Chondrocyte (in vitro differentiated cells): ENCODE results near the gene GFRA1. TPM values are rescaled to one million over a fixed set of nuclear protein-coding genes. Genes with fewer than 3 reads are reported as not detected.

Experiments used
- DNase-seq: peaks from one replicate; pipeline ENCODE4 v3.0.0; 2021; ENCODE audit warnings: mixed read lengths, low spot score
- H3K27ac Mint-ChIP-seq: one replicate; pipeline ENCODE4 v1.8.0; 2021; ENCODE audit warnings: mild to moderate bottlenecking, moderate library complexity, mixed read lengths; ENCODE audit not compliant: unreplicated experiment
- H3K27me3 Mint-ChIP-seq: 2 replicates; pipeline ENCODE4 v1.8.0; 2021; ENCODE audit warnings: low read depth, mixed read lengths
- H3K36me3 Mint-ChIP-seq: 2 replicates; pipeline ENCODE4 v1.8.0; 2021; ENCODE audit warnings: low read depth, mixed read lengths
- H3K4me1 Mint-ChIP-seq: 2 replicates; pipeline ENCODE4 v1.8.0; 2021; ENCODE audit warnings: low read depth, mild to moderate bottlenecking, mixed read lengths
- H3K4me3 Mint-ChIP-seq: one replicate; pipeline ENCODE4 v1.8.0; 2021; ENCODE audit warnings: mild to moderate bottlenecking, moderate library complexity, mixed read lengths; ENCODE audit not compliant: unreplicated experiment
- H3K9me3 Mint-ChIP-seq: 2 replicates; pipeline ENCODE4 v1.8.0; 2021; ENCODE audit warnings: low read depth, mixed read lengths
- total RNA-seq: library from RNA; stranded (reverse); gene quantifications from 3 replicates; pipeline ENCODE4 v1.2.1, GENCODE V29; 2021
- TF ChIP-seq, protein P1 (sequence below): fragments of 200-600 bp; sonication (generic); IDR thresholded peaks from 2 replicates; pipeline ENCODE4 v1.5.0; 2021; ENCODE audit warnings: antibody characterized with exemption, mild to moderate bottlenecking, moderate library complexity

GFRA1 gene
- total RNA-seq, 1 donor from 2014 or later: 79.7 TPM

DNA sequence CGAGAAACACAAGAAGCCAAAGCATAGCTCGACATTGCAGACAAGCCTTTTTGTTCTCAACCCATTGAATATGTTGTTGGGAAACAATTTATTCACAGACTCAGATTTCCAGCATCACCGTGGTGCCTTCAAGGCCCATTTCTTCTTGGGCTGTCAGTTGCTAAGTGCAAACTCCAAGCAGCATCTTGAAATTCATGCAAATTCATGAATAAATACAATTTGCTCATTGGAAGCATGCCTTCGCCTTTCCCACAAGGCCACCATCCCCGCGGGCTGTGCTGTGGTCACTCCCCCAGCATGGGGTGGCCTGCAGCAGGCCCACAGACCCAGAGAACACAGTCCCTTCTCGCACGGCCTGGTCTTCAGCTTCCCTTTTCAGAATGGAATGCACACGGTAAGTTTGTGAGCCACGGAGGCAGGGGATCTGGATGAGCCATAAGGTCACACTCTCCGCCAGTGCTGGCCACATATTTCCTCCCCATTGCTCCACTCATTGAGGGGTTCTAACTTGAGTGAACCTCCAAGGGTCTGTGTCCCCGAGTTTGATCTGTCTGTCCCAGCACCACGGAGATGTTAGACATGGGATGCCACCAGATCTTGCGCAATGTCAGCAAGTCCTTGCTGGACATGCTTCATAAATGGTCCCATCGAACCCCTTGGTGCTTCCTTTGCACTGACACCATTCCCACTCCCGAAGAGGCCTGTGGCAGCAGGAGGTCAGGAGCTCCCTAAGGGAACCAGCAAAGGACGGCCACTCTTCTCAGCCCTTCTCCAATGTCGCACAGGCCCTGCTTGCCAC lies 109.5 kb downstream of the GFRA1 start:
- H3K4me1 Mint-ChIP-seq: peaks cover 3% of the 10 kb centered on the region
- peaks cover 1% of the 10 kb centered on the region for H3K36me3 Mint-ChIP-seq
- H3K27me3 Mint-ChIP-seq: no peaks in the 10 kb centered on the region
- no peaks in the 10 kb centered on the region for H3K9me3 Mint-ChIP-seq
- TF ChIP-seq, protein P1, sequence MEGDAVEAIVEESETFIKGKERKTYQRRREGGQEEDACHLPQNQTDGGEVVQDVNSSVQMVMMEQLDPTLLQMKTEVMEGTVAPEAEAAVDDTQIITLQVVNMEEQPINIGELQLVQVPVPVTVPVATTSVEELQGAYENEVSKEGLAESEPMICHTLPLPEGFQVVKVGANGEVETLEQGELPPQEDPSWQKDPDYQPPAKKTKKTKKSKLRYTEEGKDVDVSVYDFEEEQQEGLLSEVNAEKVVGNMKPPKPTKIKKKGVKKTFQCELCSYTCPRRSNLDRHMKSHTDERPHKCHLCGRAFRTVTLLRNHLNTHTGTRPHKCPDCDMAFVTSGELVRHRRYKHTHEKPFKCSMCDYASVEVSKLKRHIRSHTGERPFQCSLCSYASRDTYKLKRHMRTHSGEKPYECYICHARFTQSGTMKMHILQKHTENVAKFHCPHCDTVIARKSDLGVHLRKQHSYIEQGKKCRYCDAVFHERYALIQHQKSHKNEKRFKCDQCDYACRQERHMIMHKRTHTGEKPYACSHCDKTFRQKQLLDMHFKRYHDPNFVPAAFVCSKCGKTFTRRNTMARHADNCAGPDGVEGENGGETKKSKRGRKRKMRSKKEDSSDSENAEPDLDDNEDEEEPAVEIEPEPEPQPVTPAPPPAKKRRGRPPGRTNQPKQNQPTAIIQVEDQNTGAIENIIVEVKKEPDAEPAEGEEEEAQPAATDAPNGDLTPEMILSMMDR: no peak
- H3K27ac Mint-ChIP-seq: no peak overlapping the region
- no peak overlapping the region for H3K4me3 Mint-ChIP-seq
- no peak for DNase-seq

DNA sequence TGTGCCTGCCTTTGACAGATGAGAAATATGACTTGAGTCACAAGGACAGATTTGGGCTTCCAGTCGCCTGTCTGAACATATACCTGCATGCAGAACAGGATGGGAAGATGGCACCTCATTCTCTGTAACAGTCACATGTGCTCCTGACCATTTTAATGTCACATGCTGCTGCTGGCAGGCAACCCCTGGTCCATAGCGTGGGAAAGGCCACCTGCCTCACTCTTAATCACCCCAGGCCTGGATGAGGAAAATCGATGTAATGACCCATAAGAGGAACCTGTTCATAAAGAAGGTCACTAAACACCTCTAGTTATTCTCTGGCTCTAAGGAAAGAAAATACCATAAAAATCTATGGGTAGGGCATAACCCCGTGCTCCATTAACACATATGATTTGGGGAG lies 110.2 kb downstream of the GFRA1 start:
- no peak overlapping the region for H3K4me3 Mint-ChIP-seq
- TF ChIP-seq, protein P1: no peak
- H3K27ac Mint-ChIP-seq: no peak overlapping the region
- H3K27me3 Mint-ChIP-seq: no peaks in the 10 kb centered on the region
- peaks cover 1% of the 10 kb centered on the region for H3K36me3 Mint-ChIP-seq
- no peak for DNase-seq
- H3K4me1 Mint-ChIP-seq: peaks cover 3% of the 10 kb centered on the region
- H3K9me3 Mint-ChIP-seq: no peaks in the 10 kb centered on the region

DNA sequence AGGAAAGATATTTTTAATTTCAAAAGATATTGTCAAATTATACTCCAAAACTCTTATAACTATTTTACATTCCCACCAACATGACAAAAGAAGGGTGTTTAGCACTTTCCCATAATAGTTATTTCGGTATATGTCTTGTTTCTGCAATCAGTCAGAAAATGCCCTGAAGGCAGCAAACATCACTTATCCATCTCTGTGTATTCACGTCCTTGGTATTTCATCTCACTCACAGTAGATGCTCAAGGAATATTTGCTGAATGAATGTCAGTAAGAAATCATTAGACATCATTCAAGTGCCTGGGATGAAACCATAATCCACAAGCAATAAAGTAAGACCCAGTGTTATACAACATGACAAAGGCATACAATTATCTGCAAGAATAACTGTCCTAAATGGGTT lies 112.7 kb downstream of the GFRA1 start:
- no peak for DNase-seq
- TF ChIP-seq, protein P1: no peak
- Mint-ChIP-seq H3K27me3 (no peaks in the 10 kb centered on the region), H3K4me1 (peaks cover 3% of the 10 kb centered on the region), H3K4me3 (no peak overlapping the region), H3K27ac (no peak overlapping the region), H3K9me3 (no peaks in the 10 kb centered on the region), H3K36me3 (peaks cover 1% of the 10 kb centered on the region)

DNA sequence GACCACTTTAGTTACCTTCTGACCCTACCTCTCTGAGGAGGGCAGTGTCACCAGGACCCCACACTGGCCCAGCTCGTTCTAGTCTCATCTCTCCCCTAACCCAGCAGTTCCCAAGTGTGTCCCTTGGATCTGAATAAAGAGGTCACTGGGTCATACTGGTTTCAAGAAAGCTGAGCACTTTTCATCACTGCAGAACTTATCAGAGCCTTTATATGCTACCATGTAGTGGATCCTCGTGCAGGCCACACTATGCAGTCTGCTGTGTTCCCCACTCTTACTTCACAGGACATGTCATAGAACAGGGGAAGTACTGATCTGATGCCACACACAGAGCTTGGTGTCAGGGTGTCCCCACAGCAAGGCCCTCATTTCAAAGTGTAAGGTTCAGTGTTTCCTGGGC lies 113.8 kb downstream of the GFRA1 start:
- Mint-ChIP-seq H3K27me3 (no peaks in the 10 kb centered on the region), H3K27ac (no peak overlapping the region), H3K9me3 (no peaks in the 10 kb centered on the region), H3K36me3 (peaks cover 1% of the 10 kb centered on the region), H3K4me3 (no peak overlapping the region), H3K4me1 (peaks cover 3% of the 10 kb centered on the region)
- no peak for DNase-seq
- TF ChIP-seq, protein P1: no peak

DNA sequence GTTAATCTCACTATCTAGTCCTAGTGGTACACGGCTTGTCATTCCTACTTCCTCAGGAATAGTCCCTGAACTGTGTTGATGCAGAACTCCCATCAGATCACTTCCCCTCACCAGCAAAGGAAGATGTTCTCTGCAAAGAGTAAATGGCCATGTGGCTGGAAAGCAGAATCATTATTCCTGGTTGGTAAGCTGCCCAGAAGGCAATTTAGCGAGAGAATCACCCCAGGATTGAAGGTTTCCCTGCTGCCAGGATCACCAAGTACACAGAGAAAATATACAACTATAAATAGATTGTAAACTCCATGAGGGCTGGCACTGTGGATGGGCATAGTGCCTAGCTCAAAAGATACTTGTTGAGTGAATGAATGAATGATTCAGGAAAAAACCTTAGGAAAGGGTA lies 115.0 kb downstream of the GFRA1 start:
- TF ChIP-seq, protein P1: no peak
- Mint-ChIP-seq H3K9me3 (no peaks in the 10 kb centered on the region), H3K4me1 (peaks cover 3% of the 10 kb centered on the region), H3K4me3 (no peak overlapping the region), H3K27me3 (no peaks in the 10 kb centered on the region), H3K27ac (no peak overlapping the region), H3K36me3 (peaks cover 1% of the 10 kb centered on the region)
- no peak for DNase-seq
